HCT116 (cell line): ENCODE data around the gene LCMT1. TPM values are rescaled to one million over a fixed set of nuclear protein-coding genes. Genes with fewer than 3 reads are reported as not detected.

Experiments
- ATAC-seq: fragments of 200-7000 bp; cut with Tn5 transposase; 2 replicates; pipeline ENCODE4 v1.9.1; 2020; ENCODE audit warnings: mild to moderate bottlenecking, moderate library complexity
- BruUV-seq: library from RNA; stranded (reverse); fragments of 400-500 nt; replicated peaks from 2 replicates; lab custom pipeline; 2021; lab: Mats Ljungman, UMichigan
- CTCF ChIA-PET: fragments of 300-600 bp; sonication (Branson Sonifier 250); formaldehyde crosslinking; loops from one replicate; lab custom pipeline; 2021; ENCODE audit warnings: antibody characterized with exemption; lab: Charles Lee
- POLR2A ChIA-PET: fragments of 300-600, 350-600 bp; sonication (Branson Sonifier 250); formaldehyde crosslinking; loops from one replicate; lab custom pipeline; 2021; ENCODE audit warnings: antibody characterized with exemption; lab: Charles Lee
- RAD21 ChIA-PET, 2 experiments: fragments of 300-600 bp; sonication (Branson Sonifier 250); formaldehyde crosslinking; loops; one replicate each; lab custom pipeline; 2023; ENCODE audit warnings: low total read pairs in 2 of 2; ENCODE audit not compliant: uncharacterized antibody in 2 of 2, unreplicated experiment in 2 of 2, low non-redundant PET in 1 of 2; lab: Charles Lee
- DNase-seq: peaks from one replicate; pipeline ENCODE4 v3.0.0-alpha.2; 2010; ENCODE audit warnings: low read depth, low spot score
- H2AFZ ChIP-seq: fragments of 200-600 bp; shearing (Covaris generic), sonication (generic); 2 replicates; pipeline ENCODE4 v1.6.1; 2017; ENCODE audit warnings: low read depth, mixed run types, mixed read lengths, antibody characterized with exemption, low read length; ENCODE audit not compliant: poor library complexity, severe bottlenecking
- H3K27ac ChIP-seq: 2 replicates; pipeline ENCODE4 v1.5.1; 2012; ENCODE audit warnings: low read depth, low read length
- H3K27me3 ChIP-seq: fragments of 200-600 bp; sonication (generic); 2 replicates; pipeline ENCODE4 v1.6.1; 2016; ENCODE audit warnings: mixed run types, low read length, mixed read lengths; ENCODE audit not compliant: insufficient read depth
- H3K36me3 ChIP-seq, 2 experiments: fragments of 200-500 bp in 1 of 2; fragments of 200-600 bp in 1 of 2; sonication (Bioruptor generic) in 1 of 2; sonication (generic) in 1 of 2; 2 replicates each; pipeline versions ENCODE4 v1.5.1 to v1.6.1; 2014 to 2016; ENCODE audit warnings: low read length in 2 of 2, inconsistent platforms in 1 of 2, mixed read lengths in 1 of 2, mixed run types in 1 of 2; ENCODE audit not compliant: insufficient read depth in 2 of 2, control insufficient read depth in 1 of 2
- H3K4me1 ChIP-seq, 2 experiments: fragments of 200-600 bp in 1 of 2; sonication (generic) in 1 of 2; 2 replicates each; pipeline versions ENCODE4 v1.5.1 to v1.6.1; 2012 to 2017; ENCODE audit warnings: low read length in 2 of 2, inconsistent platforms in 1 of 2, mild to moderate bottlenecking in 1 of 2, mixed read lengths in 1 of 2, mixed run types in 1 of 2, moderate library complexity in 1 of 2; ENCODE audit not compliant: insufficient read depth in 2 of 2, control insufficient read depth in 1 of 2
- H3K4me2 ChIP-seq: fragments of 200-600 bp; sonication (generic); 2 replicates; pipeline ENCODE4 v1.6.1; 2017; ENCODE audit warnings: mixed run types, low read length, mixed read lengths
- H3K4me3 ChIP-seq, 2 experiments: fragments of 200-600 bp in 1 of 2; sonication (generic) in 1 of 2; replicated peaks in 1 of 2; 2 replicates each; pipeline ENCODE4 v1.5.1; 2011 to 2016; ENCODE audit warnings: low read length in 2 of 2, control low read depth in 1 of 2, low read depth in 1 of 2, mild to moderate bottlenecking in 1 of 2, mixed read lengths in 1 of 2, mixed run types in 1 of 2
- H3K79me2 ChIP-seq: fragments of 200-600 bp; sonication (generic); 2 replicates; pipeline ENCODE4 v1.6.1; 2017; ENCODE audit warnings: mild to moderate bottlenecking, mixed run types, low read length, moderate library complexity, mixed read lengths; ENCODE audit not compliant: insufficient read depth
- H3K9ac ChIP-seq: fragments of 200-600 bp; sonication (generic); 2 replicates; pipeline ENCODE4 v1.6.1; 2016; ENCODE audit warnings: low read length, mixed read lengths
- H3K9me2 ChIP-seq: fragments of 200-600 bp; sonication (generic), shearing (Covaris generic); 2 replicates; pipeline ENCODE4 v1.6.1; 2017; ENCODE audit warnings: mixed run types, mild to moderate bottlenecking, moderate library complexity; ENCODE audit not compliant: insufficient read depth
- H3K9me3 ChIP-seq, 2 experiments: fragments of 200-500 bp in 1 of 2; fragments of 200-600 bp in 1 of 2; sonication (Bioruptor generic) in 1 of 2; sonication (generic) in 1 of 2; 2 replicates each; pipeline ENCODE4 v1.6.1; 2014 to 2017; ENCODE audit warnings: low read length in 2 of 2, mixed read lengths in 2 of 2, inconsistent platforms in 1 of 2, low read depth in 1 of 2, mild to moderate bottlenecking in 1 of 2, mixed run types in 1 of 2, moderate library complexity in 1 of 2; ENCODE audit not compliant: control insufficient read depth in 1 of 2, insufficient read depth in 1 of 2
- H4K20me1 ChIP-seq: fragments of 200-600 bp; sonication (generic), shearing (Covaris generic); 2 replicates; pipeline ENCODE4 v1.6.1; 2017; ENCODE audit warnings: mixed run types, mild to moderate bottlenecking, moderate library complexity; ENCODE audit not compliant: insufficient read depth
- CBX3 ChIP-seq: IDR thresholded peaks from 2 replicates; pipeline ENCODE4 v1.6.1; 2012; ENCODE audit warnings: low read depth
- EGR1 ChIP-seq: IDR thresholded peaks from 2 replicates; pipeline ENCODE4 v1.6.1; 2012; ENCODE audit warnings: low read depth
- REST ChIP-seq: IDR thresholded peaks from 2 replicates; pipeline ENCODE4 v1.6.1; 2012; ENCODE audit warnings: low read depth
- SIN3A ChIP-seq: IDR thresholded peaks from 2 replicates; pipeline ENCODE4 v1.6.1; 2012; ENCODE audit warnings: low read depth
- TCF7L2 ChIP-seq: IDR thresholded peaks from 2 replicates; pipeline ENCODE4 v1.7.0; 2011; ENCODE audit warnings: borderline replicate concordance, inconsistent platforms; ENCODE audit not compliant: insufficient read depth, insufficient read length; ENCODE audit errors: extremely low read depth
- ZBTB33 ChIP-seq: IDR thresholded peaks from 2 replicates; pipeline ENCODE4 v1.6.1; 2011; ENCODE audit warnings: mild to moderate bottlenecking, low read length, moderate library complexity; ENCODE audit not compliant: insufficient replicate concordance; ENCODE audit errors: extremely low read depth
- ZNF274 ChIP-seq: fragments of 200-500 bp; sonication (Bioruptor generic); IDR thresholded peaks from 2 replicates; pipeline ENCODE4 v1.6.1; 2014; ENCODE audit warnings: mild to moderate bottlenecking, low read depth, low read length, inconsistent platforms
- intact Hi-C: fragments of 100-400 bp; cut with micrococcal nuclease; formaldehyde crosslinking; loops from 2 replicates; pipeline ENCODE4 v1.10.0; 2022
- total RNA-seq: library from RNA; stranded (reverse); gene quantifications from one replicate; pipeline ENCODE4 v1.2.1, GENCODE V29; 2021; ENCODE audit not compliant: unreplicated experiment

LCMT1 gene
- total RNA-seq, 1 experiment from 2014 or later, result 52.4 TPM

- Histone ChIP-seq H3K4me2 (no peak overlapping the region), H3K4me1 (no peaks in the 10 kb centered on the region), H3K9ac (no peak overlapping the region), H3K4me3 (no peak overlapping the region), H4K20me1 (no peaks in the 10 kb centered on the region), H3K79me2 (no peaks in the 10 kb centered on the region), H3K9me2 (no peaks in the 10 kb centered on the region), H2AFZ (no peak overlapping the region), H3K9me3 (no peaks in the 10 kb centered on the region), H3K27me3 (peaks cover 5% of the 10 kb centered on the region; the same call in 1 of the 2 replicates), H3K36me3 (no peaks in the 10 kb centered on the region), H3K27ac (no peak overlapping the region)
- no peak for DNase-seq
- POLR2A ChIA-PET, result no interaction called here
- RAD21 ChIA-PET, result interaction anchor here in 1 of 2 experiments (0.7 kb wide), 1 partner anchor 15 kb away, joined by 3 read pairs; no protein-coding TSS in a partner anchor
- intact Hi-C loops, result no loop called here
- no peak for ATAC-seq
- BruUV-seq, result no TSS peak
- no peak for TF ChIP-seq TCF7L2
- no peak for TF ChIP-seq REST
- no peak for TF ChIP-seq EGR1
- CTCF ChIA-PET, result no interaction called here
These were observed 16.9 kb upstream of the LCMT1 start for GRCh38 chr16:25094596-25094995.

- H3K9me3 ChIP-seq, result no peaks in the 10 kb centered on the region
- no peak overlapping the region for H3K9ac ChIP-seq
- H3K4me3 ChIP-seq, result no peak overlapping the region
- H2AFZ ChIP-seq, result no peak overlapping the region
- no TSS peak for BruUV-seq
- H3K27ac ChIP-seq, result no peak overlapping the region
- ChIA-PET CTCF (no interaction called here), POLR2A (no interaction called here), RAD21 (no interaction called here)
- H3K4me2 ChIP-seq, result no peak overlapping the region
- H3K9me2 ChIP-seq, result no peaks in the 10 kb centered on the region
- no peaks in the 10 kb centered on the region for H3K79me2 ChIP-seq
- intact Hi-C loops, result no loop called here
- TF ChIP-seq TCF7L2 (no peak), ZBTB33 (no peak), CBX3 (no peak), ZNF274 (no peak), SIN3A (no peak)
- DNase-seq, result no peak
- ATAC-seq, result no peak
- H3K36me3 ChIP-seq, result no peaks in the 10 kb centered on the region
- no peaks in the 10 kb centered on the region for H4K20me1 ChIP-seq
- no peaks in the 10 kb centered on the region for H3K4me1 ChIP-seq
- H3K27me3 ChIP-seq, result peaks cover 5% of the 10 kb centered on the region; the same call in 1 of the 2 replicates
These were observed 15.9 kb upstream of the LCMT1 start for GRCh38 chr16:25095636-25096035.
